Skin epidermis (tissue), 12 donors: ENCODE data around the gene CXorf66.
A peak's percentile ranks its signal among the peaks of the same experiment; 100 is the strongest.
"Not testable (repeated sequence)": the region's sequence is repeated elsewhere in the genome, so short reads cannot be mapped to it uniquely, and the experiment has no call there.

Source experiments
- H3K27ac ChIP-seq, 21 experiments: fragments of 200-600 bp; sonication (generic) in 11 of 21; one replicate each; pipeline ENCODE4 v1.5.0; 2020; ENCODE audit warnings: mild to moderate bottlenecking in 3 of 21, inconsistent platforms in 2 of 21, moderate library complexity in 2 of 21
- H3K4me3 ChIP-seq, 7 experiments: fragments of 200-600 bp; sonication (generic) in 2 of 7; one replicate each; pipeline ENCODE4 v1.5.0; 2020; ENCODE audit warnings: inconsistent platforms in 2 of 7, mild to moderate bottlenecking in 2 of 7, moderate library complexity in 1 of 7

CXorf66 gene

DNA sequence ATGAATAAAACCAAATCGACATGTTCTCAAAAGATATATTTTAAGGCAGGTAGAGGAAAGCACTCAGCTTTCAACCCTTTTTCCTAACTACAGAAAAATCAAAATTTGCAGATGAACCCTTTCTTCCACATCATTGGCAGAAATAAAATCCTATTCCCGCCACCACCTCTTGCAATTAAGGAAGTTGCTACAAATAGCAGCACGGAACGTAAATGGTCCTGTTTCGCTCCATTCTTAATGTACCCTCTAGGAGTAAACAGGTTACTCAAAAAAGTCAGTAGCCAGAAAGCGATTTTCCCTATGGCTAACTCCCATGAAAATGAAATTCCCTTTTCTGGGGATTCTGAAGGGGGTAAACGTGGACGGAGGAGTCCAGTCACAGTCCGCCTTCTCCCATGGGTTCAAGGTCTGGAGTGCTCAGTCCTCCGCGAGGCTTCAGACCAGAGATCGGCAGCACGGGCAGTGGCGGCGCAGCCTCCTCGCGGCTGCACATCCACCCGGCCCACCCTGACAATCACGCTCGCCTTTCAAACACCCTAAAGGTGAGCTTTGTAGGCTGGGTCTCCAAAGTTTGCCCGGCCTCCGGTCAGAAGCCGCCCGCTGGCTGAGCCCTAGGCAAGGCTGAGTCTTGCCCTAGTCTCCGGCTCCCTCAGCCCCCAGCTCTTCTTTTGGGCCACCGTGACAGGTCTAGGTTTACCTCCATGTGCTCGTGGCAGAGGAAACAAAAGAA lies 34.2 kb downstream of the CXorf66 start:
- Histone ChIP-seq H3K4me3 (peak overlapping the region; percentile 52 to 83 (median 66)), H3K27ac (peak overlapping the region in 18 of 21 experiments; percentile 25 to 96 (median 90))

DNA sequence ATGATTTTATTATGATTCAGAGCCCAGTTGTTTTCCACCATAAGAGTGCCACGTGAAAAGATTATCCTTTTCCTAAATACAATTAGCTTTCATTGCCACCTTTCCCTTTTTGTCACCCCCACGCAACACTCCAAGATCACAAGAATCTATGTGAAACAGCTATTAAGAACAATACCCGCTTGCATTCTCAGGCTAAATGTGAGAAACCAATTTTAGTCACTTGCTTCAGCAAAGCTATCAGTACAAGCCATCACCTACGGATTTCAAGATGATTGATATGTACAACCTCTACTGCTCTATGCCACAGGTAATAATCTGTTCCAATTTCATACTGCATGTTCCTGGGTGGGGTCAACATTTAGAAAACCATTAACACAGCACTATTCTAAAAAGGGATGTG lies 34.9 kb downstream of the CXorf66 start:
- Histone ChIP-seq H3K27ac (no peak overlapping the region), H3K4me3 (peak overlapping the region in 1 of 7 experiments; percentile 83)

DNA sequence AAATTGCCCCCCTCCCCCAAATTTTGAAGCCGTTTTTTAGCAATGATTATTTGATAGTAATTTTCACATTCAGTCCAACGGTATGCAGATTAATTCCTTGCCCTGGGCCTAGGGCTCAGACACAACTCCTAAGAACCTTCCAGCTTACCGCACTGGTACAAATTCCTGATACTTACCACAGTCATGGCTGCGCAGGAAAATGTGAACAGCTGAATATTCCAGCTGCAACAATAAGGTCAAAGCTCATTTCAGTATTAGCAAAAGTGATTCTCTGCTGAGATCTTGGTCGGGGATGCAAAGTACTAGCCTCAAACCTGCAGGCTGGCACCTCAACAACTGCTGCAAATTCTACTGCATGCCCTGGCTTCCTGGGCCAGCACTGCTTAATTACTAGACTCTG lies 35.4 kb downstream of the CXorf66 start:
- H3K27ac ChIP-seq = no peak overlapping the region
- no peak overlapping the region for H3K4me3 ChIP-seq

- no peak overlapping the region for H3K4me3 ChIP-seq
- H3K27ac ChIP-seq = no peak overlapping the region
Observed at GRCh38 chrX:139924696-139925095, 40.6 kb downstream of the CXorf66 start.

DNA sequence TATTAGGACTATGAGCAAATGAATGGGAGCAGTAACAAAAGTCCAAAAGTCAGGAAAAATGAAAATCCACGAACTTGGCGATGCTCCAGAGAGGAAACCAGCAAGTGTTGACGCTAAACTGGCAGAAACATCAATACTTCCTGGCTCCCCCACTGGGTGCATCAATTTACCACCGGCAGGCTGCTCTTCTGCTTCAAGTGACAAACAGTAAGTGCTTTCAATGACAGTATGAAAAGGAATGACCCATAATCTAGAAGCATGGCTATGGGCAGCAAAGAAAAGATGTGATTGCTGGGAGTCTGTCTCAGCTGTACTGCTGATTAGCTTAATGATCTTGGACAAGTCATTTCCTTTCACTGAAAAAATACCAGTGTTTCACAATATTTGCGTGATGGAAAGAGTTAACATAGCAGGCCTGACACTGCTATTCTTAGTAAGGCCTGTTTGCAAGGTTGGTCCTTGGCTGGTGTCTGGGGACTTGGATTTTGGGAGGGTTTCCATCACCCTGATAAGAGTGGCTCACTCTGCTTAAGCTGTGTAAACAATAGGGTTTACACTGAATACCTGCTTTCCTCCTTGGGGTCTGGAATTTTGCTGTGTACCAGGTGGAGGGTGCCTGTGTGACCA lies 41.1 kb downstream of the CXorf66 start:
- no peak overlapping the region for H3K4me3 ChIP-seq
- H3K27ac ChIP-seq = no peak overlapping the region

DNA sequence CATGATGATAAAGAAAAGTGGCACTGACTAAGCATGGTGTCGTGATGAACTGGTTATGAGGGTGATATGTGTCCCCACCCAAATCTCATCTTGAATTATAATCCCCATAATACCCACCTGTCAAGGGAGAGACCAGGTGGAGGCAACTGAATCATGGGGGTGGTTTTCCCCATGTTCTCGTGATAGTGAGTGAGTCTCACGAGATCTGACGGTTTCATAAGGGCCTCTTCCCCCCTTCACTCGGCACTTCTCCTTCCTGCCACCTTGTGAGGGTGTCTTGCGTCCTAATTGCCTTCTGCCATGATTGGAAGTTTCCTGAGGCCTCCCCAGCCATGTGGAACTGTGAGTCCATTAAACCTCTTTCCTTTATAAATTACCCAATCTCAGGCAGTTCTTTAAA lies 44.2 kb downstream of the CXorf66 start:
- not testable (repeated sequence) for H3K4me3 ChIP-seq, H3K27ac ChIP-seq

- Histone ChIP-seq H3K4me3 (no peak overlapping the region), H3K27ac (no peak overlapping the region)
Observed at GRCh38 chrX:139920316-139920715, 45.0 kb downstream of the CXorf66 start.

DNA sequence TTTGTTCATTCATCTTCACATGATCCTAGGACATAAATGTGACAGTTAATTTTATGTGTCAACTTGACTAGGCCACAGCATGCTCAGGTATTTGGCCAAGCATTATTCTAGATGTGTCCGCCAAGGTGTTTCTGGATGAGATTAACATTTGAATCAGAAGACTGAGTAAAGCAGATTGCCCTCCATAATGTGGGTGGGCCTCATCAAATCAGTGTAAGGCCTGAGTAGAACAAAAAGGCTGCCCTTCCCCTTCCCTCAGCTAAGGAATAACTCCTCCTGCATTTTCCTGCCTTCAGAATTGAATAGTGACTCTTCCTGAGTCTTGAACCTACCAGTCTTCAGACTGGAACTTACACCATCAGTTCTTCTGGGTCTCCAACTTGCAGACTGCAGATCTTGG lies 50.9 kb downstream of the CXorf66 start:
- no peak overlapping the region for H3K27ac ChIP-seq
- H3K4me3 ChIP-seq = no peak overlapping the region

GRCh38 chrX:139909712-139910111 lies 55.6 kb downstream of the CXorf66 start:
- no peak overlapping the region for H3K4me3 ChIP-seq
- H3K27ac ChIP-seq = no peak overlapping the region

- Histone ChIP-seq H3K4me3 (no peak overlapping the region), H3K27ac (no peak overlapping the region)
Observed at GRCh38 chrX:139907078-139907477, 58.2 kb downstream of the CXorf66 start.

DNA sequence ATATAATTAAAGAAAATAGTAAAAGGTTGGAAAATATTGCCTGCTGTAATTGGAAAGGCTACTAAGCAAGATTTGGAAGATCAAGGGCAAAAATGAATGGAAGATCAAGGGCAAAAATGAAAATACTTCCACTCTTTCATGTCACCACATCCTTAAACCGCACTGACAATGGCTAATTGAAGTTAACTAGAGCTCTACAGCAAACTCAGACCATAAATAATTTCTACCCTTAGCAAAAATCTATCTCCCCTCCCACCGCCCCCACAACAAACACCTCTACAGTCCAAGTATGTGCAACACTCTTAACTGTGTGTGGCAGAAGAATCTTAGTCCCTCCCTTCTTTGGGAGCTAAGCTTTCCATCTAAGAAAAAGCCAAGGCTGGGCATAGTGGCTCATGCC lies 59.6 kb downstream of the CXorf66 start:
- Histone ChIP-seq H3K4me3 (no peak overlapping the region), H3K27ac (no peak overlapping the region)
